GM23338 (cell line): Measurements from ENCODE around the gene CCDC121. TPM values are rescaled to one million over a fixed set of nuclear protein-coding genes. Genes with fewer than 3 reads are reported as not detected.

Source experiments
- ATAC-seq: fragments of 200-7000 bp; cut with Tn5 transposase; 3 replicates; pipeline ENCODE4 v1.9.1; 2020
- DNase-seq: peaks from one replicate; pipeline ENCODE4 v3.0.0-alpha.2; 2015; ENCODE audit warnings: low spot score
- H2AFZ ChIP-seq: fragments of 200-600 bp; sonication (generic); 2 replicates; pipeline ENCODE4 v1.8.0; 2016; ENCODE audit warnings: antibody characterized with exemption, mild to moderate bottlenecking, moderate library complexity
- H3F3A ChIP-seq: fragments of 200-600 bp; sonication (generic); replicated peaks from 2 replicates; pipeline ENCODE4 v1.8.0; 2017; ENCODE audit warnings: antibody characterized with exemption, mixed run types, low read depth
- H3K27ac ChIP-seq: fragments of 200-600 bp; sonication (generic); 2 replicates; pipeline ENCODE4 v1.6.1; 2016; ENCODE audit warnings: low read depth
- H3K27me3 ChIP-seq: fragments of 200-600 bp; sonication (generic); 2 replicates; pipeline ENCODE4 v1.8.0; 2016; ENCODE audit warnings: mild to moderate bottlenecking, mixed run types, moderate library complexity; ENCODE audit not compliant: insufficient read depth
- H3K36me3 ChIP-seq: fragments of 200-600 bp; sonication (generic); 2 replicates; pipeline ENCODE4 v1.8.0; 2016; ENCODE audit warnings: mild to moderate bottlenecking; ENCODE audit not compliant: insufficient read depth
- H3K4me1 ChIP-seq: fragments of 200-600 bp; sonication (generic); 2 replicates; pipeline ENCODE4 v1.8.0; 2016; ENCODE audit warnings: mild to moderate bottlenecking, moderate library complexity; ENCODE audit not compliant: insufficient read depth
- H3K4me2 ChIP-seq: fragments of 200-600 bp; sonication (generic); 2 replicates; pipeline ENCODE4 v1.7.1; 2017; ENCODE audit warnings: mixed run types
- H3K4me3 ChIP-seq: fragments of 200-600 bp; sonication (generic); 2 replicates; pipeline ENCODE4 v1.6.1; 2016; ENCODE audit warnings: mixed run types
- H3K79me2 ChIP-seq: fragments of 200-600 bp; sonication (generic); replicated peaks from 2 replicates; pipeline ENCODE4 v1.8.0; 2017; ENCODE audit warnings: mild to moderate bottlenecking; ENCODE audit not compliant: insufficient read depth
- H3K9me2 ChIP-seq: fragments of 200-600 bp; sonication (generic); 2 replicates; pipeline ENCODE4 v1.8.0; 2017; ENCODE audit not compliant: insufficient read depth
- H4K20me1 ChIP-seq: fragments of 200-600 bp; sonication (generic); replicated peaks from 2 replicates; pipeline ENCODE4 v1.8.0; 2017; ENCODE audit warnings: mild to moderate bottlenecking; ENCODE audit not compliant: insufficient read depth
- H3K27ac Mint-ChIP-seq: 2 replicates; pipeline ENCODE4 v1.8.0; 2020; ENCODE audit warnings: inconsistent platforms, mild to moderate bottlenecking, moderate library complexity, mixed read lengths
- H3K27me3 Mint-ChIP-seq: 3 replicates; pipeline ENCODE4 v1.8.0; 2022; ENCODE audit warnings: low read depth, mild to moderate bottlenecking, moderate library complexity, mixed read lengths, inconsistent platforms; ENCODE audit not compliant: insufficient read depth, poor library complexity
- H3K36me3 Mint-ChIP-seq: 3 replicates; pipeline ENCODE4 v1.8.0; 2021; ENCODE audit warnings: low read depth, mild to moderate bottlenecking, inconsistent platforms, moderate library complexity, mixed read lengths
- H3K4me1 Mint-ChIP-seq: 3 replicates; pipeline ENCODE4 v1.8.0; 2020; ENCODE audit warnings: mild to moderate bottlenecking, inconsistent platforms, mixed read lengths
- H3K4me3 Mint-ChIP-seq: 3 replicates; pipeline ENCODE4 v1.8.0; 2021; ENCODE audit warnings: moderate library complexity, mild to moderate bottlenecking, inconsistent platforms, mixed read lengths
- H3K9me3 Mint-ChIP-seq: 3 replicates; pipeline ENCODE4 v1.8.0; 2020; ENCODE audit warnings: moderate library complexity, mild to moderate bottlenecking, inconsistent platforms, mixed read lengths
- CREB1 ChIP-seq: fragments of 250-450 bp; sonication (Bioruptor Pico); IDR thresholded peaks from 2 replicates; pipeline ENCODE4 v1.5.0; 2020; ENCODE audit warnings: low read depth, mild to moderate bottlenecking, moderate library complexity
- EZH2 ChIP-seq: fragments of 200-600 bp; sonication (generic); IDR thresholded peaks from one replicate; pipeline ENCODE4 v1.8.0; 2017; ENCODE audit warnings: antibody characterized with exemption, mild to moderate bottlenecking, low read depth; ENCODE audit not compliant: unreplicated experiment
- EZH2phosphoT487 ChIP-seq: fragments of 200-600 bp; sonication (generic); IDR thresholded peaks from one replicate; pipeline ENCODE4 v1.8.1; 2018; ENCODE audit warnings: antibody characterized with exemption; ENCODE audit not compliant: unreplicated experiment
- JUNB ChIP-seq: IDR thresholded peaks from one replicate; pipeline ENCODE4 v1.6.1; 2016; ENCODE audit warnings: antibody characterized with exemption; ENCODE audit not compliant: unreplicated experiment
- NANOG ChIP-seq: IDR thresholded peaks from 2 replicates; pipeline ENCODE4 v1.6.1; 2016; ENCODE audit warnings: antibody characterized with exemption, borderline replicate concordance
- POLR2AphosphoS5 ChIP-seq: IDR thresholded peaks from 2 replicates; pipeline ENCODE4 v1.6.1; 2016; ENCODE audit warnings: antibody characterized with exemption, low read depth
- STAT1 ChIP-seq: IDR thresholded peaks from one replicate; pipeline ENCODE4 v1.6.1; 2016; ENCODE audit warnings: antibody characterized with exemption; ENCODE audit not compliant: unreplicated experiment
- ZNF114 ChIP-seq: fragments of 250-450 bp; sonication (Bioruptor Pico); IDR thresholded peaks from 2 replicates; pipeline ENCODE4 v1.5.0; 2020; ENCODE audit warnings: mild to moderate bottlenecking, moderate library complexity
- ZNF331 ChIP-seq: fragments of 250-450 bp; sonication (Bioruptor Pico); IDR thresholded peaks from 2 replicates; pipeline ENCODE4 v1.5.0; 2020; ENCODE audit warnings: low read depth, mild to moderate bottlenecking, moderate library complexity
- polyA plus RNA-seq: library from polyadenylated mRNA; unstranded; fragments of >200 nt; fragmentation: Nextera tagmentation; extraction: Ambion mirVana; gene quantifications from 2 replicates; pipeline ENCODE4 v1.2.1, GENCODE V29; 2016
- total RNA-seq: library from RNA; depleted of rRNA; stranded (reverse); fragments of >200 nt; shearing (Covaris generic); gene quantifications from 2 replicates; pipeline ENCODE4 v1.2.3, GENCODE V29; 2014
- TF ChIP-seq, protein P1 (sequence below): IDR thresholded peaks from 2 replicates; pipeline ENCODE4 v1.6.1; 2016; ENCODE audit warnings: antibody characterized with exemption
- TF ChIP-seq, protein P2 (sequence below): IDR thresholded peaks from one replicate; pipeline ENCODE4 v1.6.1; 2018; ENCODE audit warnings: antibody characterized with exemption; ENCODE audit not compliant: unreplicated experiment
- TF ChIP-seq, protein P3 (sequence below), 2 experiments: fragments of 200-600 bp in 1 of 2; sonication (generic) in 1 of 2; conservative IDR thresholded peaks; 2 replicates each; pipeline versions ENCODE4 v1.5.1 to v1.6.1; 2016 to 2017; ENCODE audit warnings: antibody characterized with exemption in 2 of 2, low read depth in 2 of 2, mild to moderate bottlenecking in 2 of 2, moderate library complexity in 1 of 2
- TF ChIP-seq, protein P4 (sequence below): fragments of 250-450 bp; sonication (Bioruptor Pico); IDR thresholded peaks from 2 replicates; pipeline ENCODE4 v1.5.0; 2020; ENCODE audit warnings: mild to moderate bottlenecking, moderate library complexity

The CCDC121 gene
- total and polyA plus RNA-seq, 2 experiments from 2014 or later, result 1.6 to 1.9 TPM

DNA sequence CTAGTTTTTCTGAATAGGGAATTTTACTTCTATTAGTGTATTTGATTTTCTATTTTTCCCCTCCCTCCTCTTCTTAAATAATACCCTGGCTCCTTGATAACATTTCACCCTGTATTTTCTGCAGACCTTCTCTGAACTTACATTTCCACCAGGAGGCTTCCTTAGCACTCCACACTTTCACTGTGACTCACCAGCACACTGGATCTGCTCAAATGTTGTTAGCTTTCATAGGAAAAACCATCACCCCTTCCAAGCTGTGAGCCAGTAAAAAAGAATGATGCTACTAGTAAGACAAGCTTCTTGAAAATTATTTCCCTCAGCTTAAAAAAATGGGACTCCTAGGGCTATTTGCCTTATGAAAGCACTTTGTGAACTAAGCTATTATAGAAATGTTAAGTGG lies 18.5 kb upstream of the CCDC121 start:
- no peaks in the 10 kb centered on the region for H3K9me3 Mint-ChIP-seq
- H3K9me2 ChIP-seq, result no peaks in the 10 kb centered on the region
- TF ChIP-seq, protein P1, sequence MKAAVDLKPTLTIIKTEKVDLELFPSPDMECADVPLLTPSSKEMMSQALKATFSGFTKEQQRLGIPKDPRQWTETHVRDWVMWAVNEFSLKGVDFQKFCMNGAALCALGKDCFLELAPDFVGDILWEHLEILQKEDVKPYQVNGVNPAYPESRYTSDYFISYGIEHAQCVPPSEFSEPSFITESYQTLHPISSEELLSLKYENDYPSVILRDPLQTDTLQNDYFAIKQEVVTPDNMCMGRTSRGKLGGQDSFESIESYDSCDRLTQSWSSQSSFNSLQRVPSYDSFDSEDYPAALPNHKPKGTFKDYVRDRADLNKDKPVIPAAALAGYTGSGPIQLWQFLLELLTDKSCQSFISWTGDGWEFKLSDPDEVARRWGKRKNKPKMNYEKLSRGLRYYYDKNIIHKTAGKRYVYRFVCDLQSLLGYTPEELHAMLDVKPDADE, result no peak
- no peak for TF ChIP-seq EZH2phosphoT487
- TF ChIP-seq EZH2, result no peak
- TF ChIP-seq JUNB, result no peak
- no peak for TF ChIP-seq CREB1
- no peak for TF ChIP-seq STAT1
- TF ChIP-seq POLR2AphosphoS5, result no peak
- no peak for TF ChIP-seq NANOG
- TF ChIP-seq, protein P2, sequence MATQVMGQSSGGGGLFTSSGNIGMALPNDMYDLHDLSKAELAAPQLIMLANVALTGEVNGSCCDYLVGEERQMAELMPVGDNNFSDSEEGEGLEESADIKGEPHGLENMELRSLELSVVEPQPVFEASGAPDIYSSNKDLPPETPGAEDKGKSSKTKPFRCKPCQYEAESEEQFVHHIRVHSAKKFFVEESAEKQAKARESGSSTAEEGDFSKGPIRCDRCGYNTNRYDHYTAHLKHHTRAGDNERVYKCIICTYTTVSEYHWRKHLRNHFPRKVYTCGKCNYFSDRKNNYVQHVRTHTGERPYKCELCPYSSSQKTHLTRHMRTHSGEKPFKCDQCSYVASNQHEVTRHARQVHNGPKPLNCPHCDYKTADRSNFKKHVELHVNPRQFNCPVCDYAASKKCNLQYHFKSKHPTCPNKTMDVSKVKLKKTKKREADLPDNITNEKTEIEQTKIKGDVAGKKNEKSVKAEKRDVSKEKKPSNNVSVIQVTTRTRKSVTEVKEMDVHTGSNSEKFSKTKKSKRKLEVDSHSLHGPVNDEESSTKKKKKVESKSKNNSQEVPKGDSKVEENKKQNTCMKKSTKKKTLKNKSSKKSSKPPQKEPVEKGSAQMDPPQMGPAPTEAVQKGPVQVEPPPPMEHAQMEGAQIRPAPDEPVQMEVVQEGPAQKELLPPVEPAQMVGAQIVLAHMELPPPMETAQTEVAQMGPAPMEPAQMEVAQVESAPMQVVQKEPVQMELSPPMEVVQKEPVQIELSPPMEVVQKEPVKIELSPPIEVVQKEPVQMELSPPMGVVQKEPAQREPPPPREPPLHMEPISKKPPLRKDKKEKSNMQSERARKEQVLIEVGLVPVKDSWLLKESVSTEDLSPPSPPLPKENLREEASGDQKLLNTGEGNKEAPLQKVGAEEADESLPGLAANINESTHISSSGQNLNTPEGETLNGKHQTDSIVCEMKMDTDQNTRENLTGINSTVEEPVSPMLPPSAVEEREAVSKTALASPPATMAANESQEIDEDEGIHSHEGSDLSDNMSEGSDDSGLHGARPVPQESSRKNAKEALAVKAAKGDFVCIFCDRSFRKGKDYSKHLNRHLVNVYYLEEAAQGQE, result no peak
- TF ChIP-seq ZNF114, result no peak
- TF ChIP-seq, protein P3, sequence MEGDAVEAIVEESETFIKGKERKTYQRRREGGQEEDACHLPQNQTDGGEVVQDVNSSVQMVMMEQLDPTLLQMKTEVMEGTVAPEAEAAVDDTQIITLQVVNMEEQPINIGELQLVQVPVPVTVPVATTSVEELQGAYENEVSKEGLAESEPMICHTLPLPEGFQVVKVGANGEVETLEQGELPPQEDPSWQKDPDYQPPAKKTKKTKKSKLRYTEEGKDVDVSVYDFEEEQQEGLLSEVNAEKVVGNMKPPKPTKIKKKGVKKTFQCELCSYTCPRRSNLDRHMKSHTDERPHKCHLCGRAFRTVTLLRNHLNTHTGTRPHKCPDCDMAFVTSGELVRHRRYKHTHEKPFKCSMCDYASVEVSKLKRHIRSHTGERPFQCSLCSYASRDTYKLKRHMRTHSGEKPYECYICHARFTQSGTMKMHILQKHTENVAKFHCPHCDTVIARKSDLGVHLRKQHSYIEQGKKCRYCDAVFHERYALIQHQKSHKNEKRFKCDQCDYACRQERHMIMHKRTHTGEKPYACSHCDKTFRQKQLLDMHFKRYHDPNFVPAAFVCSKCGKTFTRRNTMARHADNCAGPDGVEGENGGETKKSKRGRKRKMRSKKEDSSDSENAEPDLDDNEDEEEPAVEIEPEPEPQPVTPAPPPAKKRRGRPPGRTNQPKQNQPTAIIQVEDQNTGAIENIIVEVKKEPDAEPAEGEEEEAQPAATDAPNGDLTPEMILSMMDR (conservative IDR thresholded peaks at IDR 0.05; ENCODE audit: low read depth in 2 of 2), result no peak
- TF ChIP-seq, protein P4, sequence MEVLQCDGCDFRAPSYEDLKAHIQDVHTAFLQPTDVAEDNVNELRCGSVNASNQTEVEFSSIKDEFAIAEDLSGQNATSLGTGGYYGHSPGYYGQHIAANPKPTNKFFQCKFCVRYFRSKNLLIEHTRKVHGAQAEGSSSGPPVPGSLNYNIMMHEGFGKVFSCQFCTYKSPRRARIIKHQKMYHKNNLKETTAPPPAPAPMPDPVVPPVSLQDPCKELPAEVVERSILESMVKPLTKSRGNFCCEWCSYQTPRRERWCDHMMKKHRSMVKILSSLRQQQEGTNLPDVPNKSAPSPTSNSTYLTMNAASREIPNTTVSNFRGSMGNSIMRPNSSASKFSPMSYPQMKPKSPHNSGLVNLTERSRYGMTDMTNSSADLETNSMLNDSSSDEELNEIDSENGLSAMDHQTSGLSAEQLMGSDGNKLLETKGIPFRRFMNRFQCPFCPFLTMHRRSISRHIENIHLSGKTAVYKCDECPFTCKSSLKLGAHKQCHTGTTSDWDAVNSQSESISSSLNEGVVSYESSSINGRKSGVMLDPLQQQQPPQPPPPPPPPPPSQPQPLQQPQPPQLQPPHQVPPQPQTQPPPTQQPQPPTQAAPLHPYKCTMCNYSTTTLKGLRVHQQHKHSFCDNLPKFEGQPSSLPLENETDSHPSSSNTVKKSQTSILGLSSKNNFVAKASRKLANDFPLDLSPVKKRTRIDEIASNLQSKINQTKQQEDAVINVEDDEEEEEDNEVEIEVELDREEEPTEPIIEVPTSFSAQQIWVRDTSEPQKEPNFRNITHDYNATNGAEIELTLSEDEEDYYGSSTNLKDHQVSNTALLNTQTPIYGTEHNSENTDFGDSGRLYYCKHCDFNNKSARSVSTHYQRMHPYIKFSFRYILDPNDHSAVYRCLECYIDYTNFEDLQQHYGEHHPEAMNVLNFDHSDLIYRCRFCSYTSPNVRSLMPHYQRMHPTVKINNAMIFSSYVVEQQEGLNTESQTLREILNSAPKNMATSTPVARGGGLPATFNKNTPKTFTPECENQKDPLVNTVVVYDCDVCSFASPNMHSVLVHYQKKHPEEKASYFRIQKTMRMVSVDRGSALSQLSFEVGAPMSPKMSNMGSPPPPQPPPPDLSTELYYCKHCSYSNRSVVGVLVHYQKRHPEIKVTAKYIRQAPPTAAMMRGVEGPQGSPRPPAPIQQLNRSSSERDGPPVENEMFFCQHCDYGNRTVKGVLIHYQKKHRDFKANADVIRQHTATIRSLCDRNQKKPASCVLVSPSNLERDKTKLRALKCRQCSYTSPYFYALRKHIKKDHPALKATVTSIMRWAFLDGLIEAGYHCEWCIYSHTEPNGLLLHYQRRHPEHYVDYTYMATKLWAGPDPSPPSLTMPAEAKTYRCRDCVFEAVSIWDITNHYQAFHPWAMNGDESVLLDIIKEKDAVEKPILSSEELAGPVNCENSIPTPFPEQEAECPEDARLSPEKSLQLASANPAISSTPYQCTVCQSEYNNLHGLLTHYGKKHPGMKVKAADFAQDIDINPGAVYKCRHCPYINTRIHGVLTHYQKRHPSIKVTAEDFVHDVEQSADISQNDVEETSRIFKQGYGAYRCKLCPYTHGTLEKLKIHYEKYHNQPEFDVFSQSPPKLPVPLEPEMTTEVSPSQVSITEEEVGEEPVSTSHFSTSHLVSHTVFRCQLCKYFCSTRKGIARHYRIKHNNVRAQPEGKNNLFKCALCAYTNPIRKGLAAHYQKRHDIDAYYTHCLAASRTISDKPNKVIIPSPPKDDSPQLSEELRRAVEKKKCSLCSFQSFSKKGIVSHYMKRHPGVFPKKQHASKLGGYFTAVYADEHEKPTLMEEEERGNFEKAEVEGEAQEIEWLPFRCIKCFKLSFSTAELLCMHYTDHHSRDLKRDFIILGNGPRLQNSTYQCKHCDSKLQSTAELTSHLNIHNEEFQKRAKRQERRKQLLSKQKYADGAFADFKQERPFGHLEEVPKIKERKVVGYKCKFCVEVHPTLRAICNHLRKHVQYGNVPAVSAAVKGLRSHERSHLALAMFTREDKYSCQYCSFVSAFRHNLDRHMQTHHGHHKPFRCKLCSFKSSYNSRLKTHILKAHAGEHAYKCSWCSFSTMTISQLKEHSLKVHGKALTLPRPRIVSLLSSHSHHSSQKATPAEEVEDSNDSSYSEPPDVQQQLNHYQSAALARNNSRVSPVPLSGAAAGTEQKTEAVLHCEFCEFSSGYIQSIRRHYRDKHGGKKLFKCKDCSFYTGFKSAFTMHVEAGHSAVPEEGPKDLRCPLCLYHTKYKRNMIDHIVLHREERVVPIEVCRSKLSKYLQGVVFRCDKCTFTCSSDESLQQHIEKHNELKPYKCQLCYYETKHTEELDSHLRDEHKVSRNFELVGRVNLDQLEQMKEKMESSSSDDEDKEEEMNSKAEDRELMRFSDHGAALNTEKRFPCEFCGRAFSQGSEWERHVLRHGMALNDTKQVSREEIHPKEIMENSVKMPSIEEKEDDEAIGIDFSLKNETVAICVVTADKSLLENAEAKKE (CRISPR knock-in tag), result no peak
- no peak for TF ChIP-seq ZNF331 (CRISPR knock-in tag)
- 0 out of 2 replicates have a peak, but pooled peaks cover 7% of the 10 kb centered on the region for H4K20me1 ChIP-seq
- no peak overlapping the region for H3K4me2 ChIP-seq
- no peak for ATAC-seq
- no peak overlapping the region for H3K27ac Mint-ChIP-seq
- peaks cover 38% of the 10 kb centered on the region for H3K36me3 Mint-ChIP-seq
- no peak overlapping the region for H3K4me3 Mint-ChIP-seq
- no peaks in the 10 kb centered on the region for H3K79me2 ChIP-seq
- H3F3A ChIP-seq, result no peaks in the 10 kb centered on the region
- no peak overlapping the region for H3K27ac ChIP-seq
- peaks cover 40% of the 10 kb centered on the region for H3K36me3 ChIP-seq
- no peak for DNase-seq
- no peaks in the 10 kb centered on the region for H3K27me3 ChIP-seq
- H3K4me3 ChIP-seq, result no peak overlapping the region
- no peaks in the 10 kb centered on the region for H3K4me1 Mint-ChIP-seq
- H3K27me3 Mint-ChIP-seq, result peaks cover 2% of the 10 kb centered on the region
- H2AFZ ChIP-seq, result no peak overlapping the region
- no peaks in the 10 kb centered on the region for H3K4me1 ChIP-seq
